SK-N-SH treated with all-trans-retinoic acid at 6 μM for 48 hours (cell line): ENCODE measurements around the gene MPDZ.
A peak's percentile ranks its signal among the peaks of the same experiment; 100 is the strongest.

ENCODE experiments used
- ATAC-seq: fragments of 200-7000 bp; cut with Tn5 transposase; 3 replicates; pipeline ENCODE4 v1.9.1; 2020; ENCODE audit warnings: mild to moderate bottlenecking, moderate library complexity
- ARNTL ChIP-seq: fragments of 450-650 bp; formaldehyde crosslinking; IDR thresholded peaks from 2 replicates; pipeline ENCODE4 v1.5.0; 2020; ENCODE audit warnings: low read depth, mild to moderate bottlenecking, moderate library complexity, borderline replicate concordance
- BACH2 ChIP-seq: fragments of 250-450 bp; sonication (Bioruptor Pico); IDR thresholded peaks from 2 replicates; pipeline ENCODE4 v1.9.0; 2021; ENCODE audit warnings: mild to moderate bottlenecking, borderline replicate concordance
- CSDC2 ChIP-seq: fragments of 250-450 bp; sonication (Bioruptor Pico); IDR thresholded peaks from 2 replicates; pipeline ENCODE4 v1.5.0; 2020; ENCODE audit warnings: mild to moderate bottlenecking, moderate library complexity
- ESRRG ChIP-seq: fragments of 250-450 bp; sonication (Bioruptor Pico); IDR thresholded peaks from 2 replicates; pipeline ENCODE4 v1.6.1; 2021; ENCODE audit warnings: mild to moderate bottlenecking
- ISL1 ChIP-seq: fragments of 250-450 bp; sonication (Bioruptor Pico); IDR thresholded peaks from 2 replicates; pipeline ENCODE4 v2.1.2; 2022; ENCODE audit warnings: mild to moderate bottlenecking, moderate library complexity
- OSR1 ChIP-seq: fragments of 250-450 bp; sonication (Bioruptor Pico); IDR thresholded peaks from 2 replicates; pipeline ENCODE4 v1.8.0; 2022; ENCODE audit warnings: moderate library complexity, mild to moderate bottlenecking, inconsistent platforms
- PPARA ChIP-seq: fragments of 250-450 bp; sonication (Bioruptor Pico); IDR thresholded peaks from 2 replicates; pipeline ENCODE4 v1.5.0; 2020; ENCODE audit warnings: mild to moderate bottlenecking, borderline replicate concordance
- RARB ChIP-seq: fragments of 250-450 bp; sonication (Bioruptor Pico); IDR thresholded peaks from 2 replicates; pipeline ENCODE4 v1.8.0; 2021; ENCODE audit warnings: mild to moderate bottlenecking, moderate library complexity
- SNAI2 ChIP-seq: fragments of 250-450 bp; sonication (Bioruptor Pico); IDR thresholded peaks from 2 replicates; pipeline ENCODE4 v1.5.0; 2020; ENCODE audit warnings: mild to moderate bottlenecking, moderate library complexity
- TCF4 ChIP-seq: fragments of 250-450 bp; sonication (Bioruptor Pico); IDR thresholded peaks from 2 replicates; pipeline ENCODE4 v1.8.0; 2021; ENCODE audit warnings: mild to moderate bottlenecking, moderate library complexity, borderline replicate concordance
- TOX ChIP-seq: fragments of 250-450 bp; sonication (Bioruptor Pico); IDR thresholded peaks from 2 replicates; pipeline ENCODE4 v1.8.0; 2021; ENCODE audit warnings: mild to moderate bottlenecking, moderate library complexity, borderline replicate concordance
- ZC3H10 ChIP-seq: fragments of 250-450 bp; sonication (Bioruptor Pico); IDR thresholded peaks from 2 replicates; pipeline ENCODE4 v1.5.1; 2021; ENCODE audit warnings: mild to moderate bottlenecking, moderate library complexity
- ZFP3 ChIP-seq: fragments of 250-450 bp; sonication (Bioruptor Pico); IDR thresholded peaks from 2 replicates; pipeline ENCODE4 v1.5.0; 2020; ENCODE audit warnings: mild to moderate bottlenecking, moderate library complexity
- ZNF565 ChIP-seq: fragments of 450-650 bp; formaldehyde crosslinking; conservative IDR thresholded peaks from 2 replicates; pipeline ENCODE4 v1.5.0; 2020; ENCODE audit warnings: low read depth, mild to moderate bottlenecking, moderate library complexity
- ZNF70 ChIP-seq: fragments of 450-650 bp; formaldehyde crosslinking; IDR thresholded peaks from 2 replicates; pipeline ENCODE4 v1.5.0; 2020; ENCODE audit warnings: mild to moderate bottlenecking, moderate library complexity
- ZNF8 ChIP-seq: fragments of 450-650 bp; formaldehyde crosslinking; IDR thresholded peaks from 2 replicates; pipeline ENCODE4 v1.5.0; 2020; ENCODE audit warnings: mild to moderate bottlenecking, moderate library complexity
- TF ChIP-seq, protein P1 (sequence below): fragments of 250-450 bp; sonication (Bioruptor Pico); IDR thresholded peaks from 2 replicates; pipeline ENCODE4 v1.5.1; 2020; ENCODE audit warnings: low read depth, mild to moderate bottlenecking, moderate library complexity
- TF ChIP-seq, protein P2 (sequence below): fragments of 250-450 bp; sonication (Bioruptor Pico); IDR thresholded peaks from 2 replicates; pipeline ENCODE4 v1.5.0; 2020; ENCODE audit warnings: mild to moderate bottlenecking, moderate library complexity
- TF ChIP-seq, protein P3 (sequence below): fragments of 250-450 bp; sonication (Bioruptor Pico); IDR thresholded peaks from 2 replicates; pipeline ENCODE4 v1.8.0; 2021; ENCODE audit warnings: low read depth, mild to moderate bottlenecking, moderate library complexity, borderline replicate concordance
- TF ChIP-seq, protein P4 (sequence below): fragments of 250-450 bp; sonication (Bioruptor Pico); IDR thresholded peaks from 2 replicates; pipeline ENCODE4 v1.8.0; 2020; ENCODE audit warnings: mild to moderate bottlenecking, moderate library complexity, borderline replicate concordance

MPDZ gene

DNA sequence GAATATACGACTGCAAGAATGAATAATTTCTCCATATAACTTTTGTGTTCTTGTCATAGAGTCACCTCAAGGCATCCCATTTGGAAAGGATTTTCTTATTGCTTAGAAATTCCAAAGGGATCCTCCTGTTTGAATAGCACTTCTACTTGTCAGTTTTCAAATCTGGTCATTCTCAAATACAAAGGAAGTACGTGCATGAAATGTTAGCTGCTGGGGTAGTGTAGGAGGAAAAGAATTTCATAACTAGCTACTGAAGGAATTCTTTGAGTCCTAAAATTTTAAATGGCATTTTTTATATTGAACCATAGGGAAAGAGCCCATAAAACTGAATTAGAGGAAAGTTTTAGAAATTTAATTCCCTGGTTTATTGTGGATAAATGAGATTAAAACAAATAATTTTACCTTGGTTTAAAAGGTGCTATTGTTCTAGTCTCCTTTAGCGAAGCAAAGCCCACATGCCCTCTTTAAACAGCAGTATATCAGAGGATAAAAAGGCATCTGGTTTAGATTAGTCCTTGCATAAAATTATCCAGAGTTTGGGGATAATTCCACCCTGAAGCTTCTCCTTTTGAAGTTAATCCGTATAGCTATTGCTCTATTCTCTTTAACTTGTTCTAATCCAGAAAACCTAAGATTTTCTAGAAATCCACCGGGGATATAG, 2.0 kb upstream of the MPDZ start:
- TF ChIP-seq BACH2 (CRISPR knock-in tag) (no peak), ZNF8 (CRISPR knock-in tag) (peak; percentile 33; the same call in 1 of the 2 replicates), ARNTL (CRISPR knock-in tag) (peak; percentile 45; the same call in 1 of the 2 replicates), CSDC2 (no peak), OSR1 (CRISPR knock-in tag) (no peak), ZFP3 (CRISPR knock-in tag) (peak; percentile 62; the same call in 1 of the 2 replicates), TOX (CRISPR knock-in tag) (peak; percentile 50; the same call in 1 of the 2 replicates), TCF4 (peak; percentile 87), ZNF565 (CRISPR knock-in tag) (no peak), ISL1 (CRISPR knock-in tag) (peak; percentile 91)
- TF ChIP-seq, protein P1, sequence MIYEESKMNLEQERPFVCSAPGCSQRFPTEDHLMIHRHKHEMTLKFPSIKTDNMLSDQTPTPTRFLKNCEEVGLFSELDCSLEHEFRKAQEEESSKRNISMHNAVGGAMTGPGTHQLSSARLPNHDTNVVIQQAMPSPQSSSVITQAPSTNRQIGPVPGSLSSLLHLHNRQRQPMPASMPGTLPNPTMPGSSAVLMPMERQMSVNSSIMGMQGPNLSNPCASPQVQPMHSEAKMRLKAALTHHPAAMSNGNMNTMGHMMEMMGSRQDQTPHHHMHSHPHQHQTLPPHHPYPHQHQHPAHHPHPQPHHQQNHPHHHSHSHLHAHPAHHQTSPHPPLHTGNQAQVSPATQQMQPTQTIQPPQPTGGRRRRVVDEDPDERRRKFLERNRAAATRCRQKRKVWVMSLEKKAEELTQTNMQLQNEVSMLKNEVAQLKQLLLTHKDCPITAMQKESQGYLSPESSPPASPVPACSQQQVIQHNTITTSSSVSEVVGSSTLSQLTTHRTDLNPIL (CRISPR knock-in tag), result peak; percentile 34; the same call in 1 of the 2 replicates
- ATAC-seq, result peak; percentile 7; the same call in 1 of the 3 replicates

DNA sequence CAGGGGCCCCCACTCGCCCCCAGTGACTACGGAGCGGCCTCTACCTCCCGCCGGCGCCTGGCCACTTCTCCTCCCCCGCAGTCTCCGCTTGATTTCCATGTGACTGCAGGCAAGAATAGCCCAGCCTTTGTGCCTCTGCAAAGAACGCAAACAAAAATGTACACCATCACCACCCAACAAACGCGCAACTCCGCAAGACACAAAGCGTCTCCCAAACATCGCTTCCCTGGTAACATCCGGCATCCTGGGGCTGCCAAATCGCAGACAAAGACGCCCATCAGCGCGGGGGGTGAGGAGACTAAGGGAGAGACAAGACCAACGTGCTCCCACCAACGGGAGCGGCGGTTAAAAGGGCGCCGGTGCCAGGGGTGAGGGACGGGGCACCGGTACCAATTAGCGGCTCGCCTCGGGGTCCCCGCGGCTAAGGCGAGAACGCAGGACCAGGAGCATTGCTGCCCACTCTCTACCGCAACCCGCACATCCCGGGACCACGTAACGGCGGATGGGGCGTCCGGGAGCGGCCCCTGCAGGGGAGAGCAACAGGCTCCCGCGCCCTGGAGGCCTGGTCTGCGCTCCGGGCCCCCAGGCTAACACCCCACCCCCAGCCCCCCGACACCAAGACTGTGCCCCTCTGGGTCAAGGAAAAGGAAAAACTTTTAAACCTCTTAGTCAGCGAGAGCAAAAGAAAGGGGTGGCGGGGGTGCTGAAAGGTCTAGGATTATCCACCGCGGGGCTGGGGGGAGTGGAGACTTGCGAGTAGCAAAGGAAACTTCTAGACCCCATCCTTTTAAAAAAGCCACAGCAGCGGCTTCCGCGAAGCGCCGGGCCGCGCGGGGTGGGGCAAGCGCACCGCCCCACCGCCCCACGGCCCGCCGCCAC, 885 bp downstream of the MPDZ start:
- no peak for TF ChIP-seq BACH2 (CRISPR knock-in tag)
- TF ChIP-seq, protein P2, sequence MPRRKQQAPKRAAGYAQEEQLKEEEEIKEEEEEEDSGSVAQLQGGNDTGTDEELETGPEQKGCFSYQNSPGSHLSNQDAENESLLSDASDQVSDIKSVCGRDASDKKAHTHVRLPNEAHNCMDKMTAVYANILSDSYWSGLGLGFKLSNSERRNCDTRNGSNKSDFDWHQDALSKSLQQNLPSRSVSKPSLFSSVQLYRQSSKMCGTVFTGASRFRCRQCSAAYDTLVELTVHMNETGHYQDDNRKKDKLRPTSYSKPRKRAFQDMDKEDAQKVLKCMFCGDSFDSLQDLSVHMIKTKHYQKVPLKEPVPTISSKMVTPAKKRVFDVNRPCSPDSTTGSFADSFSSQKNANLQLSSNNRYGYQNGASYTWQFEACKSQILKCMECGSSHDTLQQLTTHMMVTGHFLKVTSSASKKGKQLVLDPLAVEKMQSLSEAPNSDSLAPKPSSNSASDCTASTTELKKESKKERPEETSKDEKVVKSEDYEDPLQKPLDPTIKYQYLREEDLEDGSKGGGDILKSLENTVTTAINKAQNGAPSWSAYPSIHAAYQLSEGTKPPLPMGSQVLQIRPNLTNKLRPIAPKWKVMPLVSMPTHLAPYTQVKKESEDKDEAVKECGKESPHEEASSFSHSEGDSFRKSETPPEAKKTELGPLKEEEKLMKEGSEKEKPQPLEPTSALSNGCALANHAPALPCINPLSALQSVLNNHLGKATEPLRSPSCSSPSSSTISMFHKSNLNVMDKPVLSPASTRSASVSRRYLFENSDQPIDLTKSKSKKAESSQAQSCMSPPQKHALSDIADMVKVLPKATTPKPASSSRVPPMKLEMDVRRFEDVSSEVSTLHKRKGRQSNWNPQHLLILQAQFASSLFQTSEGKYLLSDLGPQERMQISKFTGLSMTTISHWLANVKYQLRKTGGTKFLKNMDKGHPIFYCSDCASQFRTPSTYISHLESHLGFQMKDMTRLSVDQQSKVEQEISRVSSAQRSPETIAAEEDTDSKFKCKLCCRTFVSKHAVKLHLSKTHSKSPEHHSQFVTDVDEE, result 0 out of 2 replicates have a peak, but pooled peaks have one; percentile 55
- peak; percentile 19; the same call in 1 of the 2 replicates for TF ChIP-seq ESRRG (CRISPR knock-in tag)
- no peak for TF ChIP-seq ZC3H10 (CRISPR knock-in tag)
- TF ChIP-seq ZNF70 (CRISPR knock-in tag), result 0 out of 2 replicates have a peak, but pooled peaks have one; percentile 4
- TF ChIP-seq RARB, result no peak
- TF ChIP-seq SNAI2 (CRISPR knock-in tag), result no peak
- ATAC-seq, result peak; percentile 59

DNA sequence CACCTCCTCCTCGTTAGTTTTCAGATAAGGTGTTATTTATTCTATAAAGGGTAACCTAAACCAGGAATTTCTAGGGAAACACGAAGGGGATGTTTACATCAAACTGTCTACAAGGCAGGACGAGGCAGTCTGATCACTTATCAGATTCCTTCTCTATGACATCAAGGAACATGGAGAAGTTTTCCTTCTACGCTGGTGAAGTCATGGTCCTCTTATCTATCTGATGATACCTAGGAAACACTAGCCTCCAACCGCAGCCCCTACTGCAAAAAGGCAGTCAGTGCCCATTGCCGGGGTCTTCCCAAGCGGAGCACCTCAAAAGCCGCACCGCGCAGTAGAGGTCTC, 1.5 kb downstream of the MPDZ start:
- ATAC-seq, result peak; percentile 33
- TF ChIP-seq, protein P3, sequence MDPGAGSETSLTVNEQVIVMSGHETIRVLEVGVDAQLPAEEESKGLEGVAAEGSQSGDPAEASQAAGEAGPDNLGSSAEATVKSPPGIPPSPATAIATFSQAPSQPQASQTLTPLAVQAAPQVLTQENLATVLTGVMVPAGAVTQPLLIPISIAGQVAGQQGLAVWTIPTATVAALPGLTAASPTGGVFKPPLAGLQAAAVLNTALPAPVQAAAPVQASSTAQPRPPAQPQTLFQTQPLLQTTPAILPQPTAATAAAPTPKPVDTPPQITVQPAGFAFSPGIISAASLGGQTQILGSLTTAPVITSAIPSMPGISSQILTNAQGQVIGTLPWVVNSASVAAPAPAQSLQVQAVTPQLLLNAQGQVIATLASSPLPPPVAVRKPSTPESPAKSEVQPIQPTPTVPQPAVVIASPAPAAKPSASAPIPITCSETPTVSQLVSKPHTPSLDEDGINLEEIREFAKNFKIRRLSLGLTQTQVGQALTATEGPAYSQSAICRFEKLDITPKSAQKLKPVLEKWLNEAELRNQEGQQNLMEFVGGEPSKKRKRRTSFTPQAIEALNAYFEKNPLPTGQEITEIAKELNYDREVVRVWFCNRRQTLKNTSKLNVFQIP (CRISPR knock-in tag), result no peak
- TF ChIP-seq ARNTL (CRISPR knock-in tag), result no peak
- TF ChIP-seq BACH2 (CRISPR knock-in tag), result no peak
- TF ChIP-seq PPARA, result no peak
- TF ChIP-seq ZNF565 (CRISPR knock-in tag), result no peak
- 0 out of 2 replicates have a peak, but pooled peaks have one; percentile 64 for TF ChIP-seq CSDC2
- TF ChIP-seq ESRRG (CRISPR knock-in tag), result no peak
- TF ChIP-seq, protein P4, sequence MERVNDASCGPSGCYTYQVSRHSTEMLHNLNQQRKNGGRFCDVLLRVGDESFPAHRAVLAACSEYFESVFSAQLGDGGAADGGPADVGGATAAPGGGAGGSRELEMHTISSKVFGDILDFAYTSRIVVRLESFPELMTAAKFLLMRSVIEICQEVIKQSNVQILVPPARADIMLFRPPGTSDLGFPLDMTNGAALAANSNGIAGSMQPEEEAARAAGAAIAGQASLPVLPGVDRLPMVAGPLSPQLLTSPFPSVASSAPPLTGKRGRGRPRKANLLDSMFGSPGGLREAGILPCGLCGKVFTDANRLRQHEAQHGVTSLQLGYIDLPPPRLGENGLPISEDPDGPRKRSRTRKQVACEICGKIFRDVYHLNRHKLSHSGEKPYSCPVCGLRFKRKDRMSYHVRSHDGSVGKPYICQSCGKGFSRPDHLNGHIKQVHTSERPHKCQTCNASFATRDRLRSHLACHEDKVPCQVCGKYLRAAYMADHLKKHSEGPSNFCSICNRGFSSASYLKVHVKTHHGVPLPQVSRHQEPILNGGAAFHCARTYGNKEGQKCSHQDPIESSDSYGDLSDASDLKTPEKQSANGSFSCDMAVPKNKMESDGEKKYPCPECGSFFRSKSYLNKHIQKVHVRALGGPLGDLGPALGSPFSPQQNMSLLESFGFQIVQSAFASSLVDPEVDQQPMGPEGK, result 0 out of 2 replicates have a peak, but pooled peaks have one; percentile 38
- no peak for TF ChIP-seq ISL1 (CRISPR knock-in tag)
- no peak for TF ChIP-seq TCF4
- TF ChIP-seq, protein P2, result no peak
- TF ChIP-seq ZFP3 (CRISPR knock-in tag), result no peak
- no peak for TF ChIP-seq OSR1 (CRISPR knock-in tag)
- TF ChIP-seq, all 23 proteins: peak for 2
